Measurements from ENCODE around the gene ELAVL1. TPM values are rescaled to one million over a fixed set of nuclear protein-coding genes. Genes with fewer than 3 reads are reported as not detected.

ELAVL1 gene
- total and polyA plus RNA-seq, 2 of the 13 experiments (the other 11 are each of a cell fraction or from before 2014, with no cell fraction given) = 27.9 to 38.4 TPM

DNA sequence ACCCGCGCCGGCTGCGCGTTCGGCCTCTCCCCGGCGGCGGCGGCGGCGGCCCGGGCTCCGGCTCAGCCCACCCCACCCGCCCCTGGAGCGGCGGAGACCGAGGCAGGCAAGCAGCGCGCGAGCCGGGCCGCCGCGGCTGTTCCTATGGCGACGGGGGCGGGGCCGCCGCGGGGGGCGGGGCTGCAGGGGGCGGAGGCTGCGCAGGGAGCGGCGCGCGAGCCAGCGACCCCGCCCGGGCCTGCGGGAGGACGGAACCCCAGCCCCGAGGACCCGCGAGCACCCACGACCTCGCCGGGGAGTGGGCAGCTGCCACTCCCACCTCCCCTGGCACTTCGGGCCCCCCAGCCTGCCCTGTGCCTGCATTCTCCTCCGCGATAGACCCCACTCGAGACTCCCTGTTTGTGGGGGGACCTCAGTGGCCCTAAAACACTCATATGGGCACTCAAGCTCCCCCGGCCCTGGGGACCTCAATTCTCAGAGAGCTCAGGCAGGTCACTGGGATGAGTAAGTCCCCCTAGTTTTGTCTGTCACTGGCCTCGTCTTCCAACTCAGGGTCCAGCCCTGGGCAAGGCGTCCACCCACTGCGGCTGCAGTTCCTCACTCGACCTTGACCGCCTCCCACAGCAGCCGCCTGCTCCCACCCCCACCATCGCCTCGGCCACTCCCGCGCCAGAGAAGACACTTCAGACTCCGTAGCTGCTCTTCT, 79.3 kb downstream of the ELAVL1 start, which contains the start of gene CTXN1:
CTXN1 (minus strand) TSS at position 115 of the 706 bp plus-strand sequence. CDS start 597 bp downstream, outside the sequence.
- intact Hi-C loops (cut with micrococcal nuclease; ENCODE audit: unreplicated experiment) = no loop called here
- H3K4me2 ChIP-seq (ENCODE audit: low read depth, low read length) = peak within 1 kb of the TSS; percentile 57
- H3K27ac ChIP-seq (ENCODE audit: extremely low read length, insufficient read depth, low read length) = no peak within 1 kb of the TSS
- H2AFZ ChIP-seq (ENCODE audit: low read length) = no peak within 1 kb of the TSS
- FAIRE-seq = no peak
- in situ Hi-C loops (cut with HindIII; ENCODE audit: extremely low pct_ligation_motif_present, low pct_unique_long_range_greater_than_20kb) = no loop called here
- WGBS (ENCODE audit: low lambda C conversion rate) = 89% methylated on average over 13 of the region's 65 CpGs
- DNase-seq (ENCODE audit: low spot score) = no peak
- H3K36me3 ChIP-seq (replicated peaks in 1 of 2; ENCODE audit: control insufficient read depth in 1 of 2, insufficient read depth in 2 of 2, low read length in 2 of 2) = peaks cover 6 to 19% of the 10 kb centered on the region in 2 experiments; a peak in 4 of 5 replicates
- ChIA-PET POLR2A (no interaction called here), CTCF (ENCODE audit: low intra/inter-chr PET ratio, low total read pairs) (interaction anchor here (2.7 kb wide), 1 partner anchor 73 kb away, joined by 28 read pairs; no protein-coding TSS in a partner anchor)
- BruUV-seq (replicated peaks) = no TSS peak
- H3K79me2 ChIP-seq (ENCODE audit: insufficient read depth, low read length) = no peaks in the 10 kb centered on the region
- peak within 1 kb of the TSS in 1 of 3 experiments; percentile 55; a peak in 1 of 6 replicates for H3K4me3 ChIP-seq (replicated peaks in 1 of 3; ENCODE audit: insufficient read depth in 1 of 3, low read depth in 2 of 3, low read length in 3 of 3)
- peak; percentile 7; the same call in 2 of the 3 replicates for ATAC-seq
- H4K20me1 ChIP-seq (ENCODE audit: insufficient read depth, low read length) = 0 out of 2 replicates have a peak, but pooled peaks cover under 1% of the 10 kb centered on the region
- H3K27me3 ChIP-seq (ENCODE audit: control insufficient read depth in 1 of 2, insufficient read depth in 2 of 2, low read length in 2 of 2) = no peaks in the 10 kb centered on the region
- H3K9me3 ChIP-seq (ENCODE audit: low read length) = no peaks in the 10 kb centered on the region
- peaks cover 4% of the 10 kb centered on the region for H3K4me1 ChIP-seq (ENCODE audit: insufficient read depth, low read length)
- no peak within 1 kb of the TSS for H3K9ac ChIP-seq (ENCODE audit: insufficient read depth, low read depth, low read length)
- no peak for TF ChIP-seq BCLAF1 (IDR thresholded peaks at IDR 0.05)
- no peak for TF ChIP-seq GTF2F1 (IDR thresholded peaks at IDR 0.05; ENCODE audit: low read length)
- TF ChIP-seq, protein P1, sequence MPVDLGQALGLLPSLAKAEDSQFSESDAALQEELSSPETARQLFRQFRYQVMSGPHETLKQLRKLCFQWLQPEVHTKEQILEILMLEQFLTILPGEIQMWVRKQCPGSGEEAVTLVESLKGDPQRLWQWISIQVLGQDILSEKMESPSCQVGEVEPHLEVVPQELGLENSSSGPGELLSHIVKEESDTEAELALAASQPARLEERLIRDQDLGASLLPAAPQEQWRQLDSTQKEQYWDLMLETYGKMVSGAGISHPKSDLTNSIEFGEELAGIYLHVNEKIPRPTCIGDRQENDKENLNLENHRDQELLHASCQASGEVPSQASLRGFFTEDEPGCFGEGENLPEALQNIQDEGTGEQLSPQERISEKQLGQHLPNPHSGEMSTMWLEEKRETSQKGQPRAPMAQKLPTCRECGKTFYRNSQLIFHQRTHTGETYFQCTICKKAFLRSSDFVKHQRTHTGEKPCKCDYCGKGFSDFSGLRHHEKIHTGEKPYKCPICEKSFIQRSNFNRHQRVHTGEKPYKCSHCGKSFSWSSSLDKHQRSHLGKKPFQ (CRISPR knock-in tag; IDR thresholded peaks at IDR 0.05; ENCODE audit: insufficient replicate concordance) = no peak
- 0 out of 2 replicates have a peak, but pooled peaks have one; percentile 35 for TF ChIP-seq RFX3 (CRISPR knock-in tag; IDR thresholded peaks at IDR 0.05)
- TF ChIP-seq, protein P2, sequence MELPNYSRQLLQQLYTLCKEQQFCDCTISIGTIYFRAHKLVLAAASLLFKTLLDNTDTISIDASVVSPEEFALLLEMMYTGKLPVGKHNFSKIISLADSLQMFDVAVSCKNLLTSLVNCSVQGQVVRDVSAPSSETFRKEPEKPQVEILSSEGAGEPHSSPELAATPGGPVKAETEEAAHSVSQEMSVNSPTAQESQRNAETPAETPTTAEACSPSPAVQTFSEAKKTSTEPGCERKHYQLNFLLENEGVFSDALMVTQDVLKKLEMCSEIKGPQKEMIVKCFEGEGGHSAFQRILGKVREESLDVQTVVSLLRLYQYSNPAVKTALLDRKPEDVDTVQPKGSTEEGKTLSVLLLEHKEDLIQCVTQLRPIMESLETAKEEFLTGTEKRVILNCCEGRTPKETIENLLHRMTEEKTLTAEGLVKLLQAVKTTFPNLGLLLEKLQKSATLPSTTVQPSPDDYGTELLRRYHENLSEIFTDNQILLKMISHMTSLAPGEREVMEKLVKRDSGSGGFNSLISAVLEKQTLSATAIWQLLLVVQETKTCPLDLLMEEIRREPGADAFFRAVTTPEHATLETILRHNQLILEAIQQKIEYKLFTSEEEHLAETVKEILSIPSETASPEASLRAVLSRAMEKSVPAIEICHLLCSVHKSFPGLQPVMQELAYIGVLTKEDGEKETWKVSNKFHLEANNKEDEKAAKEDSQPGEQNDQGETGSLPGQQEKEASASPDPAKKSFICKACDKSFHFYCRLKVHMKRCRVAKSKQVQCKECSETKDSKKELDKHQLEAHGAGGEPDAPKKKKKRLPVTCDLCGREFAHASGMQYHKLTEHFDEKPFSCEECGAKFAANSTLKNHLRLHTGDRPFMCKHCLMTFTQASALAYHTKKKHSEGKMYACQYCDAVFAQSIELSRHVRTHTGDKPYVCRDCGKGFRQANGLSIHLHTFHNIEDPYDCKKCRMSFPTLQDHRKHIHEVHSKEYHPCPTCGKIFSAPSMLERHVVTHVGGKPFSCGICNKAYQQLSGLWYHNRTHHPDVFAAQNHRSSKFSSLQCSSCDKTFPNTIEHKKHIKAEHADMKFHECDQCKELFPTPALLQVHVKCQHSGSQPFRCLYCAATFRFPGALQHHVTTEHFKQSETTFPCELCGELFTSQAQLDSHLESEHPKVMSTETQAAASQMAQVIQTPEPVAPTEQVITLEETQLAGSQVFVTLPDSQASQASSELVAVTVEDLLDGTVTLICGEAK (IDR thresholded peaks at IDR 0.05) = no peak
- TF ChIP-seq, protein P2 (CRISPR knock-in tag; IDR thresholded peaks at IDR 0.05) = no peak
- TF ChIP-seq RAD21 (CRISPR knock-in tag; IDR thresholded peaks at IDR 0.05) = 0 out of 2 replicates have a peak, but pooled peaks have one; percentile 20
- TF ChIP-seq, protein P3, sequence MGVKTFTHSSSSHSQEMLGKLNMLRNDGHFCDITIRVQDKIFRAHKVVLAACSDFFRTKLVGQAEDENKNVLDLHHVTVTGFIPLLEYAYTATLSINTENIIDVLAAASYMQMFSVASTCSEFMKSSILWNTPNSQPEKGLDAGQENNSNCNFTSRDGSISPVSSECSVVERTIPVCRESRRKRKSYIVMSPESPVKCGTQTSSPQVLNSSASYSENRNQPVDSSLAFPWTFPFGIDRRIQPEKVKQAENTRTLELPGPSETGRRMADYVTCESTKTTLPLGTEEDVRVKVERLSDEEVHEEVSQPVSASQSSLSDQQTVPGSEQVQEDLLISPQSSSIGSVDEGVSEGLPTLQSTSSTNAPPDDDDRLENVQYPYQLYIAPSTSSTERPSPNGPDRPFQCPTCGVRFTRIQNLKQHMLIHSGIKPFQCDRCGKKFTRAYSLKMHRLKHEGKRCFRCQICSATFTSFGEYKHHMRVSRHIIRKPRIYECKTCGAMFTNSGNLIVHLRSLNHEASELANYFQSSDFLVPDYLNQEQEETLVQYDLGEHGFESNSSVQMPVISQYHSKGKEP (CRISPR knock-in tag; IDR thresholded peaks at IDR 0.05) = no peak
